ENCODE measurements around the gene BRD2.
"Not testable (repeated sequence)": the region's sequence is repeated elsewhere in the genome, so short reads cannot be mapped to it uniquely, and the experiment has no call there.

BRD2 gene

DNA sequence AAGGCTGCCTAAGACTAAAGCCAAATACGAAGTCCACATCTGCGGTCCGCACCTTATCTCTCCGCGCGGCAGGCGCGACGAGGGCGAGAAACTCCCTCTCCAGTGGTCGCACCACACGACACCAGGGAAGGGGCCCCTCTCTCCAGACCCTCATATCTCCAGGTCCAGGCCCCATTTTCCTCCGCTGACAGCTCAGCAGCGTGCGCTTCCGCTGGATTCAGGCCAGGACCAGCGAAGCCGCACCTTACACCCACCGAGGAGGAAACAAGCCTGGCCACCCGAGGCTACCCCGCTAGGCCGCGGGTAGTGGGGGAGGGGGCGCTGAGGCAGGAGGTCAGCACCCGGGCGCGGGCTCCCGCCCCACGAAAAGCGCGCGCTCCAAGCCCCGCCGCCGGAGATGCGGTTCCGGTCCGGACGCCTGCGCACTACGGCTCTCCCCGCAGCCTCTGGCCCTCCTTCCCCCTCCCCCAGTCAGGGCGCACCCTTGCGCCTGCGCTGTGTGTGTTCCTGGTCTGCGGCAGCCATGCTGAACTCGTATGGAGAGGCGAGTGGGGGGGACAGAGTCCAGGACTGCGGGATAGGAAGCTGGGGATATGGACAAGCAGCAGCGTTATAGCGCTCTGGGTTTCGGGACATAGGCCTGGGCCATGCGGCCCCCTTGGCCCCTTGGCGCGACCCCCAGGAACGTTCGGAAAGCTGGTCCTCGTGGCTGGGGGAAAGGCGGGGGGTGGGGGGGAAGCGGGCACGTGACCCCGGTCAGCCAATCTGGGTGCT, at the start of gene BRD2:
TSS of gene BRD2 (plus strand) at position 502 of the 774 bp plus-strand sequence. CDS start 4,305 bp downstream, outside the sequence.
- DNase-seq: peak; percentile 95 to 96

DNA sequence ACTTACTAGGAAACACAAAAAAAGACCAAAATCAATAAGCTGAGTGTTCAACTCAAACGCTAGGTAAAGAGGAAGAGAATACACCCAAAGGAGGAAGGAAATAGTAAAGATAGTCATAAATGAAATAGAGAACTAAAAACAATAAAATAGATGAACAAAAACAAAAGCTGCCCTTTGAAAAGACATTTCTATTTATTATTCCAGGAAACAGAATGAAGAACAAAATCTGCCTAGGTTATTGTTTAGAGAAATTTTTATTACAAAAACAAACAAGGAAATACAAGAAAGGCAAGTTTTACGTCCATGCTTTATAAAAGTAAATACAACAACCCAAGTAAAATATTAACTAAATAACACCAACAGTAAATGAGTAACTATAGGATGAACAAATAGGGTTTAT, 47.7 kb upstream of the BRD2 start:
- no peak for DNase-seq

DNA sequence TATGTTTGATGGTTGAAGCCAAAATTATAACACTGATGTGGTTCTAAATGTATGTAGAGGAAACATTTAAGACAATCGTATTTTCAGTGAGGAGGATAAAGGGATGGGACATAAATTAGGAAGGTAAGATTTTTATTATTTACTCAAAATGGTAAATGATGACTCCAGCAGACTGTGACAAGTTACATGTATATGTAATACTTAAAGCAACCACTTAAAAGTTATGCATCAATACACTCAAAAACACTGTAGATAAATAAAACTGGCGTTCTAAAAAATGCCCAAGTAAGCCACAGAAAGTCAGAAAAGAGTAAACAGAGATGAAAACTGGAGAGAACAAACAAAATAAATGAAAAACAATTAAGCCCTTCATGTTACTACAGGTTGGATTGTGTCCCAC, 46.3 kb upstream of the BRD2 start:
- DNase-seq: no peak

- DNase-seq: no peak
These were observed 37.2 kb upstream of the BRD2 start for GRCh38 chr6:32931211-32931610.

DNA sequence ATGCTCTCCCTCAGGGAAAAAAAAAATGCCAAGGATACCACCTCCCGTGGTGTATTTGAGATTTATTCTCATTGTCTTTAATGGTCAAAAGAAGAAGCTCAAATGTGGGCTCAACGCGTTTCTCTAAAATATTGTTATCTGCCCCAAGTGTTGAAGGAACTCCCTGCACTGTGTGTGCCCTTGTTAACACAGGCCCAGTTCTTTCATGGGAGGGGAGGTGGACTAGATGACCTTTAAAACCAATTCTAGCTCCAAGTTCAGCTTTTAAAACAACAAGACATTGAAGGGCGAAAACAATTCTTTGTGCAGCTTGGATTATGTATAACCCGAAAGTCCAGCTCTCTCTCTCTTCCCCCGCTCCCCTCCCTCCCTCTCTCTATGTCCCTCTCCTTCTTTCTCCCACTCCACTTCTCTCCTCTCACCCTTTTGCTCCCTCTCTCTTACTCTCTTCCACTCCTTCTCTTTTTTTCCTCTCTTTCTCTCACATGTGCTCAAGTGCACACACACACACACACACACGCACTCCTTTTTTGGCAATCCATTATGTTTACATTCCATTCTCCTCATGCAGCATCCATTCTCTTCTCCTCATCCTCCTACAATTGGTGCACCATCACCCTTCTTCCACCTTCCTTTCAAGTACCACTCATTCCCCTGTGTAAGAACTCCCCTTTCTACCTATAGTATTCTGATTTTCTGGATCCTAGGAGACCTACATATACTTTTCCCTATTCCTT, 36.1 kb upstream of the BRD2 start:
- no peak for DNase-seq

DNA sequence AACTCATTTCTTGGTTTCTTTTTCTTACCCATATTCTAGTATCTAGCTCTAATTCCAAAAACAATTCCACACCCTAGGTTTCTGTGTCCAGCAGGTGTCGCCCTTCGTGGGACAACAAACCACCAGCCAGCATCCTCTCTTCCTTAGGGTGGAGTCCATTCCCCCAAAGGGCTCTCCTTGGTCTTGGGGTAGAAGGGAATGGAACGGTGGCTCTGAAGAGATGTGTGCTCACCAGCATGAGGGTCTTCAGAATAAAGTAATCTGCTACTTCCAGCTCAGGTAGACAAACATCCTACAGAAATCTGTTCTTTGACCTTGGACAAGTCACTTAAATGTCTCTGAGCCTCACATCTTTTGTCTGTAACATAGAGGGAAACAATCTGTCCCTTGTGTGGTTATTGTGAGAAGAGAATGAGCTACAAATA, 34.7 kb upstream of the BRD2 start:
- DNase-seq: peak; percentile 73 to 85

GRCh38 chr6:32935551-32936238, 32.7 kb upstream of the BRD2 start:
- no peak for DNase-seq

GRCh38 chr6:32936239-32937152, 31.9 kb upstream of the BRD2 start:
- no peak for DNase-seq

GRCh38 chr6:32937230-32937633, 31.2 kb upstream of the BRD2 start:
- no peak for DNase-seq

DNA sequence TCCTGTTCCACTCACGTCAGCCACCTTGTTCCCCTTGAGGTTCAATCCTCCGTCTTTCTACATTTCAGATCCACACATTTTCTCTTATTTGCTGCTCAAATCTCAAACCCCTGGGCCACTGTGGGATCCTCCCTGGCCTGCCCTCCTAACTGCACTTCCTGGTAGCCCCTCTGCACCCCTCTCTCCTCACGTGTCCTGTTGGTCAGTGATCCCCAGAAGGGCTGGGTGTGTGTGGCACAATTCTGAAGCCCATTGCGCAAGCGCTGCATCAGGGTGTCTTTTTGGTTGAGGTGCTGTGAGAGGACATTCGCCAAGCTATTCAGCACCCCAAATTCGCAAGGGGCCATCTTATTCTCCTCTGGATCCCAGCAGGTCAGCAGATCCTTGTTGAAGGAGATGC, 29.9 kb upstream of the BRD2 start:
- no peak for DNase-seq

DNA sequence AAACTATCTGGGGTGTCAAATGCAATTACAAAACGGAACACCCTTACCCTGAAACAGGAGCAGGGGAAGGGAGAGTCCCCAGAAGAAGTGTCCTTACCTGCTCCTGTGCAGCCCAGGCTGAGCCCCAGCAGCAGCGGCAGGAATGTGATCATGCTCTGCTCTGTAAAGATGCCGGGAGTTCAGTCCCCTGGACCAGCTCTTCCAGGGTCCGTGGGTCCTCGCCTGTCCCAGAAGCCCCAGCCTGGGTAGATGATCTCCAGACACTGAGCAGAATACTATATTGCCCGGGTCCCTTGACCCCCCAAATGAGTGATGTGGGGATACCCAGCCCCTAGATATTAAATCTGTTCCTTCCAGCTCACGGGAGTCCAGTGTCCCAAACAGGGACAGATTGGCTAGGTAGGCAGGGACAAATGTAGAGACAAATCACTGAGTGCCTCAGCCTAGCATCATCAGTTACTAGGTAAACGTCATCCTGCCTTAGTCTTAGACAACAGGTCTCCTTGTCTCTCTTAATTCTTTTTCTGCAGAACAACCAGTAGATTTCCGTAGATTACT, 27.7 kb upstream of the BRD2 start, which contains the start of gene HLA-DMB:
TSS of gene HLA-DMB (minus strand) at position 373 of the 558 bp plus-strand sequence. CDS start at position 152, 221 bp downstream.
- peak; percentile 35 to 59 for DNase-seq

DNA sequence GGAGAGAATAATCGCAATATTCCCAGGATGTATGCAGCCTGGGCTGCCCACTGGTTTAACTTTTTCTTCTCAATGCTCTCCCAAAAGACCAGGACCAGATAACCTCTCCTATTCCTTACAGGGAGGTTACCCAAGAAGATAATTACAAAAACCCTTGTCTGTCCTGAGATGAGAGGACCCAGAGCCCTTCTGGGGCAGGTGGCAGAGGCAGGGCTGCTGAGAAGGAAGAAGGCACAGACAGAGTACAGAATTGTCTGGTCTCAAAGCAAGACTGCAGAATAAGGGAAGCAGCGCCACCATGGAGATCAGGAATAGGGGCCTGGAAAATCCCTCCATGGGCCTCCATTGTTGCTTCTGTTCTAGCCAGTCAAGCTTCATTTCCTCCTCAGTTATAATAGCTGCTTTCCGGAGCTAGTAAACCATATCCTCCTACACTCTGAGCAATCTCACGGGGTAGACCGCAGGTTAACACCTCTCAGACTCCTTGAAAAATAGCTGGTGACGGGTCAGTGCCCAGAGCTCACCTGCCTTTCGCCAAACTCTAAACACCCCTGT, 27.1 kb upstream of the BRD2 start:
- DNase-seq: peak; percentile 37

- not testable (repeated sequence) for DNase-seq
These were observed 25.8 kb upstream of the BRD2 start for GRCh38 chr6:32942555-32943123.

DNA sequence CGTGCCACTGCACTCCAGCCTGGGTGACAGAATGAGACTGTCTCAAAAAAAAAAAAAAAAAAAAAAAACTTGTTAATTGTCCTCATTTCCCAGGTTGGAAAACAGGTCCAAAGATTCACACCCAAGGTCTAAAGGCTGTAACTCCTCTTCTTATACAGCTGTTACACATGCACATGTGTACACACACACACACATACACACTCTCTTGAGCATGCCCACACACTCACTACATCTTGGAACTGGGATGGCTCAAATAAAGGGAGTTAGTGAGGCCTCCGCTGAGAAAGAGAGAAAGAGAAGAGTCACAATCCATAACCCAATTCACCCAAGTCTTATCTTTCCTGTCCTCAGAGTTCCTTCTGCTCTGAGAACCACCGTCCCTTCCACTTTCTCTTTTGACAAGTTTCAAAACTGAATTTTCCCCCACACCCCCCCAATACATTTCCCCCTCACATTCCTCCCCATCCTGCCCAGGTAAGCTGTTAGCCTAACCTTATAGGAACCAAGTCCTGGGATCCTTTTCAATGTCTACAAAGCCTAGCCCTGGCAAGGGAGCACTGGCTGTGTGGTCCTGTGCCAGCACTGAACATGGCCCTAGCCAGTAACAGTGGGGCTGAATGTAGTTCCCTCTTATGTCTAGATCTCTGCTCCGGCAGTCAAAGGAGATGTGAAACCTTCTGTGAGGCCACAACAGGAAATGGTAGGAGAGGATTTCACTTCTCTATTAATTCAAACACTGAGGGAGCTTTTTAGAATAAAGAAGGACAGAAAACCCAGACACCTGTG, 24.3 kb upstream of the BRD2 start:
- DNase-seq: peak; percentile 8 to 19

GRCh38 chr6:32945108-32945760, 23.2 kb upstream of the BRD2 start:
- DNase-seq: peak; percentile 52 to 56

DNA sequence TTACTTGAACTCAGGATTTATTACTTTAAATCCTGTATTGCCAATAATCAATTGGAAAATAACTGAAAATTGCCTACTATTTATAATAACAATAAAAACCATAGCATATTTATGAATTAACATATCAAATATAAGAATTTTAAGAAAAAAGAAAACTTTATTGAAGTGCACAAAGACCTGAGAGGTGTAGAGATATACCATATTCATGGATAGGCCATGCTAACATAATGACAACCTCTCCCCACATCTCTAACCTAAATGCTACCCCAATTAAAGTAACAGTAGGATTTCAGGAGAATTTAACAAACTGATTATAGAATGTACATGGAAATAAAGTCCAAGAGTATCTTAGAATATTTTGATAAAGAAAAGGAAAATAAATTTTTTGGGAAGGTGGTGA, 22.4 kb upstream of the BRD2 start:
- no peak for DNase-seq

GRCh38 chr6:32946893-32947292, 21.5 kb upstream of the BRD2 start:
- DNase-seq: no peak

DNA sequence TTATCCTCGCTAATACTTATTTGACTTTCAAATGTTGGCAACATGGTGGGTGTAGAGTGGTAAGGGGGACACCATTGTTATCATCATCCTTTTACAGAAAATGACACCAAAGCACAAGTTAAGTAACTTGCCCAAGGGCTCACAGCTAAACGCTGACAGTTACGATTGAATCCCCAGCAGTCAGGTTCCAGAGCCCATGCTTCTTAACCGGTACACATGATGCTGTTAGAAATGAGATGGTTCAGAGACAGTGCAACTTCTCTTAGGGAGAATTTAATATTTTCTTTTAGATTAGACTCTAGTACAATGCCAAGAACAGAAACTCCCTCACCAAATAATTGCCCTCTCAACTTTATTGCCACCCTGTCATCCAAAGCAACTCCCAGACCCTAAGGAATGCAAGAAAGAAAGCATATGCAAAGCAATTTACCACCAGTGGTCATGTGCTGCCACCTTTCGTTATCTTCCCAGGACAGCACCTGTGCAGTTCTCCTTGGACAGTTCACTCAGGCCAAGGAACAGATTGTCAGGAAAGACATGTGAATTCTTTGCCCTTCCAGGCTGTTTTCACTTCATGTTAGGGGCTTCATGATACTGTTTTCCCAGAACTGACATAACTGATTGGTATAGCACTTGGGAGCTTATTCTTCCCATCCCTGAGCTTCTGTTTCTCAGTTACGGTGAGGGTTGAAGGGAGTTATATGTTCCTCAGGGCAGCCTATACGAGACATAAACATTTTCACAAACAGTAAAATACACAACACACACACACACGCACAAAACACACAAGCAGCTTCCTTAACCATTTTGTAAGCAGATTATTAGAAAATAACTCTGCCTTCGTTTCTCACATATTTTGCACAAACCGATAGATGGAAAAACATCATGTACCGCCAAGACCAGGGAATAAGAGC, 20.6 kb upstream of the BRD2 start:
- DNase-seq: peak; percentile 30 to 43

DNA sequence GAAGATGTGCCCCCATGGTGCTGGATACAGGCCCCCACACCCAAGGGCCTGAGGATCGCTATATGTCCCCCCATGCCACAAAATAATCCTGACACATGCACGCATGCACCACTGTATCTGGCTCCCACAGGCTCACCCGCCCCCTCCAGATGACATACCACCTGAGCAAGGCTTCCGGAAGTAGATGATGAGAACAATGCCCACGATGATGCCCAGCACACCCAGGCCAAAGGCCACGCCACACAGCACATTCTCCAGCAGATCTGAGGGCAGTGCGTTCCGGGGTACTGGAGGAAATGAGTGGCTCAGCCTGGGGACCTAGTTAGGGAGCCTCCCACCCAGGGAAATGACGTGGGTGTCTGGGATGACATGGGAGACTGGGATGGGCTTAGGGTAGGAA, 19.3 kb upstream of the BRD2 start:
- DNase-seq: no peak

Data from activated CD4-positive, alpha-beta T cell treated with anti-CD3 and anti-CD28 coated beads for 4 hours (primary cell).